Glomerular visceral epithelial cell (primary cell): ENCODE results near the gene MAGEB1.

Experiments used
- DNase-seq: peaks from one replicate; pipeline ENCODE4 v3.0.0-alpha.2; 2016; ENCODE audit errors: extremely low spot score

Gene MAGEB1, protein sequence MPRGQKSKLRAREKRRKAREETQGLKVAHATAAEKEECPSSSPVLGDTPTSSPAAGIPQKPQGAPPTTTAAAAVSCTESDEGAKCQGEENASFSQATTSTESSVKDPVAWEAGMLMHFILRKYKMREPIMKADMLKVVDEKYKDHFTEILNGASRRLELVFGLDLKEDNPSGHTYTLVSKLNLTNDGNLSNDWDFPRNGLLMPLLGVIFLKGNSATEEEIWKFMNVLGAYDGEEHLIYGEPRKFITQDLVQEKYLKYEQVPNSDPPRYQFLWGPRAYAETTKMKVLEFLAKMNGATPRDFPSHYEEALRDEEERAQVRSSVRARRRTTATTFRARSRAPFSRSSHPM

GRCh38 chrX:30246769-30247489 is at the start of gene MAGEB1:
Gene MAGEB1 (plus strand): TSS chrX:30247146. CDS start chrX:30250494, 3,348 bp downstream.
- no peak for DNase-seq

DNA sequence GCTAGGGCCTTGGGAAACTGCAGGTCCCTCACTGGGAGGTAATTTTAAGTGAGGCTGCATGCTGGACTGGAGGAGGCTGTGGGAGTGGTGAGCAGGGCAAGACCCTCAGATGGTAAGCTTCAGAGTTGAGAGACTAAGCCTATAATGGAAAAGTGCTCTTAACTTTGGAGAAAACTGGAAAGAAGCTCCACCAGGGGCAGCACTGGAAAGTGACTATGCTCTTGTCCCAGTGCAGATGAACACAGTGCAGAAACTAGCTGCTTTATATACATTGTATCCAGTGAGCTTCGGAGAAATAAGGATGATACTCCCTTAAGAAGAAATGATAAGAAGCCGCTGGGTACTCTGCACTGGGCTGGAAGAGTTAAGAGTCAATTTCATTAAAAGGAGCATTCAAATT is 34.8 kb upstream of the MAGEB1 start:
- DNase-seq: no peak

DNA sequence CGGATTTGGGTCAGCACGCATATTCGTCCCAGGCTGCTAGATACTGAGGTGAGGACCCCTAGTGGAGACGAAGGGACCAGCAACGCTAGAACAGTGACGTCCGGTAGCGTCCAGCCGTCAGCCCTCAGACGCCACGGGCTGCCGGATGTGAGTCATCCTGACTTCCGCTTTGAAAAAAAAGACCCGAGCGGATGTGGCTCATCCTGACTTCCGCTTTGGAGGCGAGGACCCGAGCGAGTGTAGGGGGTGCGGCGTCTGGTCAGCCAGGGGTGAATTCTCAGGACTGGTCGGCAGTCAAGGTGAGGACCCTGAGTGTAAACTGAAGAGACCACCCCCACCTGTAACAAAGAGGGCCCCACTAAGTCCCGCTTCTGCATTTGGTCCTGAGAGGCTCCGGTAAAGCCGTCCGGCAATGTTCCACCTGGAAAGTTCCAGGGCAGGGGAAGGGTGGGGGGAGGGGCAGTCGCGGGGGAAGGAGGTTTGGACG is 31.5 kb upstream of the MAGEB1 start, which contains the start of gene MAGEB2:
Gene MAGEB2 (plus strand): TSS at position 207 of the 487 bp plus-strand sequence. CDS start 3,018 bp downstream, outside the sequence.
- DNase-seq: no peak

- DNase-seq: no peak
Measured at GRCh38 chrX:30217465-30217864, 29.5 kb upstream of the MAGEB1 start.

DNA sequence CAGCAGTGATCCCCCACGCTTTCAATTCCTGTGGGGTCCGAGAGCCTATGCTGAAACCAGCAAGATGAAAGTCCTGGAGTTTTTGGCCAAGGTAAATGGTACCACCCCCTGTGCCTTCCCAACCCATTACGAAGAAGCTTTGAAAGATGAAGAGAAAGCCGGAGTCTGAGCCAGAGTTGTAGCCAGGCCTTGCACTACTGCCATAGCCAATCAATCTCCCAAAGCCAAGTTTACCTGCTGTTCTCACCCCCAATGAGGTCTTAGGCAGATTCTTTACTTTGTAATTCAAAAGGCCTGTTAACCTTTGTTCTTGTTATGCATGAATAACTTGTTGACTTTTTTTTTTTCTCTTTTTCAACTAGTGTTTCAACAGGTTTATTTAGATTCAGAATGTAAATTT is 27.6 kb upstream of the MAGEB1 start:
- no peak for DNase-seq

GRCh38 chrX:30220661-30221060 is 26.3 kb upstream of the MAGEB1 start:
- DNase-seq: no peak

DNA sequence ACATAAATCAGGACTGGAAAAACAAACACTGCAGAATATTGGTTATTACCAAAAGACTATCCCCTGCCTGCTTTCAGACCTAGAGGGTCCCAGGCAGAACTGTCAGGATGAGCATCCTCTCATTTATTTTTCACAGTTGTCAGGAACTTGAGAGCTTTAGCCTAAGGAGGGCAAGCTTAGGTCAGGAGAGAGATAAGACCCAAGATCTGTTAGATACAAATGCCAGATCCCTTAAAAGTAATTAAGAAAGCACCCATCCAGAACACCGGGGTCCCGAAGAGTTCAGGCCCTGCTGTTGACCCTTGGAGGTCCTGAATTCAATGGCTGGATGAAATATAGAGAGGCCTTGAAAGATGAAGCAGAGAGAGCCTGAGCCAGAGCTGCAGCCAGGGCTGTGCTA is 22.4 kb upstream of the MAGEB1 start:
- no peak for DNase-seq

DNA sequence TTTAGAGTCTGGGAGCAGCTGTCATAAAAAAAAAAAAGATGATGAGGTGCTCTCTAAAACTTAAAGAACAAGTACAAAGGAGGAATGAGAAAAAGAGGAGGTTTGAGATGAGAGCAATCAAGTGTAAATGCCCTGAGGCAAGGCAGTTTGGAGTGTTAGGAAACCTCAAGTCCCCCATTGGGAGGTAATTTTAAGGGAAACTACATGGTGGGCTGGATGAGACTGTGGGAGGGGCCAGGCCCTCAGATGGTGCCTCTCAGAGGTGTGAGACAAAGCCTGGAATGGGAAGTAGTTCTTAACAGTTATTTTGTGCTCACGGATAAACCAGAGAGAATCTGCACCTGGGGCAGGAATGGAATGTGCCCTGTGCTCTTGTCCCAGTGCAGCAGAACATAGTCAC is 18.4 kb upstream of the MAGEB1 start:
- no peak for DNase-seq

DNA sequence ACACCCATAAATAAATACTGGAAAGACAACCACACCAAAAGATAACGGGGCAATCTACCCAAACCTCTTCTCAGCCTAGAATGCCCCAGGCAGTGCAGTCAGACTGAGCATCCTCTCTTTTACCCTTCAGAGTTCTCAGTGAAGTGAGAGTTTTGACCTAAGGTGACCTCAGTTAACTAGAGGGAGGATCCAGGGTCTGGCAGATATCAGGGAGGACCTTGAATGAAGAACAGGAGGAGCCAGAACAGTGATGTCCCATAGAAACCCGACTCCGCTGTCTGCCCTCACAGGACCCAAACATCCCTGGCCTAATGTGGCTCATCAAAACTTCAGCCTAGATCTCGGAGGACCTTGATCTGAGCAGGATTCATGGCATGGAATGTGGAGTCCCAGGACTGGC is 16.6 kb upstream of the MAGEB1 start, which contains the start of gene MAGEB3:
Gene MAGEB3 (plus strand): TSS at position 263 of the 400 bp plus-strand sequence. CDS start 5,268 bp downstream, outside the sequence.
- no peak for DNase-seq

DNA sequence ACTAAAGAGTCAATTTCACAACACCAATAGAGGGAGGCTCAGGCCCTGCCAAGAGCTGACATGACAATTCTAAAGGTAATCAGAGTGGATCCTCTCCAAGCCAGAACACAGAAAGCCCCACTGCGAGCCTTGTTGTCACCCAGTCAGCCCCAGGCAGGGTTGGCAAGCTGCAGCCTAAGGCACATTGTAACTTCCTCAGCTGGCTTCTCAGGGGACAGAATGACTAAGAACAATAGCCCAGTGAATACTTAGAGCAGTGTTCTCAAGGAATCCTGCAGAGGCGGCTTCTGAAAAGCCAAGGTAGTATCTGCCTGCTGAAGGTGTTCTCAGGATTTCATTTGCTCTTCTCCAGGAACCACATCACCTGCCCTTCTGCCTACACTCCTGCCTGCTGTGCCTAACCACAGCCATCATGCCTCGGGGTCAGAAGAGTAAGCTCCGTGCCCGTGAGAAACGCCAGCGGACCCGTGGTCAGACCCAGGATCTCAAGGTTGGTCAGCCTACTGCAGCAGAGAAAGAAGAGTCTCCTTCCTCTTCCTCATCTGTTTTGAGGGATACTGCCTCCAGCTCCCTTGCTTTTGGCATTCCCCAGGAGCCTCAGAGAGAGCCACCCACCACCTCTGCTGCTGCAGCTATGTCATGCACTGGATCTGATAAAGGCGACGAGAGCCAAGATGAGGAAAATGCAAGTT is 5.1 kb upstream of the MAGEB1 start, which contains the start of gene MAGEB4:
Gene MAGEB4 (plus strand): TSS at position 277 of the 692 bp plus-strand sequence. CDS start 136 bp downstream, at position 413.
- DNase-seq: no peak

- DNase-seq: no peak
Measured at GRCh38 chrX:30248854-30249253, 1.9 kb downstream of the MAGEB1 start.

DNA sequence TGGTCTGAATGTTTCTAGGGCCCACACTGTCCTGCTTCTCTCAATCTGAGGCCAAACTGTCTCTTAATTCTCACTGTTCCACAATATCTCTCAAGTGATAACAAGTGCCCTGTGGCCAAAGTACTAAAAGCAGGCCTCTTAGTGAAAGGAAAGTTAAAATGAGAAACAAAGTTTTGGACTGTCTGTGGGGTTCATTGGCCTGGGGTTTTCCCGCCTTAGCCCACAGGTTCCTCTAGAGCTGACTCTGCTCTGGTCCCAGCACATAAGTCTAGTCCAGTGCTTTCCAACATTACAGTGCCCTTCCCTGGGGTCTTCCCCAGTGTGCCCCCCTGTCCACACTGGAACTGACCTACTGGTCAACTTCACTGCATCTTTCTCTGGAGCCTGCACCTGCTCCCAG is 6.3 kb downstream of the MAGEB1 start:
- no peak for DNase-seq

- DNase-seq: no peak
Measured at GRCh38 chrX:30259927-30260326, 13.0 kb downstream of the MAGEB1 start.

DNA sequence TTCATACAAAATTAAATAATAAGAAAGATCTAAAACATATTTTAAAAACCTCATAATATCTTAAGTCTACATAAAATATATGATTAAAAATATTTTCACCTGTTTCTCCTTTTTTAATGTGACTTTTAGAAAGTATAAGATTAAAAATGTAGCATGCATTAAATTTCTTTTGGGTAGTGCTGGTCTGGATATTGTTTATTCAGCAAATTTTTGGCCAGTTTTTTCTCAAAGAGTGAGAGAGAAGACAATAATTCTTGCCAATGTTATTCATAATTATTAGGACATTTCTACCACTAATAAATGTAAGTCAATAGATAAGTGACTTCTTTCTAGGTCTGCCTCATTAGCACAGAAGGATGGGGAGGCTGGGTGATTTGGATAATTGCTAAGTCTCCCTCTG is 14.1 kb downstream of the MAGEB1 start:
- no peak for DNase-seq

DNA sequence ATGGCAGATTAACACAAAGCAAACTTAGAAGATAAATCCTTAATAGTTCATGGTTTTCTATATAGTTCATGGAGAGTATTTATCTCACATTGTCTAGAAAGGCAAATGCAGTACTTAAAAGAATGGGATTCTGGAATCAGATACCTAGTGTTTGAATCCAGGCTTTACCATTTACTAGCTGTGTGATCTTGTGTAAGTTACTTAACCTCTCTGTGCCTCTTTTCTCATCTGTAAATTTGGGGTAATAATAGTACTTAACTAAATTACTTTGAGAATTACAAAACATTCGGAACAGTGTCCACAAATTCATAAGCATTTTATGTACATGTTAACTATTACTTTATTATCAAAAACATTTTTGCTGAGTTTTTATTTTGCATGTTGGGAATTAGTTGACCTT is 15.8 kb downstream of the MAGEB1 start:
- no peak for DNase-seq

DNA sequence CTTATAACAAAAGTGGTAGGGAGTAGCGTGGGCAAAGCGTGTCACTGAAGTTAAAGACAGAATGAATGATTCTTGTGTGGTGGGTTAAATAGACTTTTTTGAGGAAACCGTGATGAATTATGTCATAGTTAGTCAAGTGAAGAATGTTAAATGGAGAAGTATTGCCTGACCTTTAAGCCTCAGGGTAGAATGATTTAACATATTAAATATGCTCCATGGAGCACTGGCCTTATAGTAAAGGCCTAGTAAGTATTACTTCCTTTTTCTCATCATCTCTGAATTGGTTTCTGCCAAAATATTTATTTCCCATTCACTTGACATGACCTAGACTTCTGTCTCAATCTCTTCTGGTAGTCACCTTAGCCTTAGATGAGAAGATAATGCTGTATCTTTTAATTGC is 23.7 kb downstream of the MAGEB1 start:
- peak; percentile 6 for DNase-seq

GRCh38 chrX:30275498-30275897 is 28.6 kb downstream of the MAGEB1 start:
- DNase-seq: peak; percentile 41

- peak; percentile 19 for DNase-seq
Measured at GRCh38 chrX:30278365-30278764, 31.4 kb downstream of the MAGEB1 start.

DNA sequence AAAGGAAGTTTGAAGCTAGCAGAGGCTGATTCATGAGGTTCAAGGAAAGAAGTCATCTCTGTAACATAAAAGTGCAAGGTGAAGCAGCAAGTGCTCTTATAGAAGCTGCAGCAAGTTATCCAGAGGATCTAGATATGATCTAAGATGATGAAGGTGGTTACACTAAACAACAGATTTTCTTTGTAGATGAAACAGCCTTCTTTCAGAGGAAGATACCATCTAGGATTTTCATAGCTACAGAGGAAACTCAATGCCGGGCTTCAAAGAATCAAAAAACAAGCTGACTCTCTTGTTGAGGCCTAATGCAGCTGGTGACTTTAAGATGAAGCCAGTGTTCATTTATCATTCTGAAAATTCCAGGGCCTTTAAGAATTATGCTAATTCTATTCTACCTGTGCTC is 33.5 kb downstream of the MAGEB1 start:
- DNase-seq: no peak

- no peak for DNase-seq
Measured at GRCh38 chrX:30282527-30282926, 35.6 kb downstream of the MAGEB1 start.

DNA sequence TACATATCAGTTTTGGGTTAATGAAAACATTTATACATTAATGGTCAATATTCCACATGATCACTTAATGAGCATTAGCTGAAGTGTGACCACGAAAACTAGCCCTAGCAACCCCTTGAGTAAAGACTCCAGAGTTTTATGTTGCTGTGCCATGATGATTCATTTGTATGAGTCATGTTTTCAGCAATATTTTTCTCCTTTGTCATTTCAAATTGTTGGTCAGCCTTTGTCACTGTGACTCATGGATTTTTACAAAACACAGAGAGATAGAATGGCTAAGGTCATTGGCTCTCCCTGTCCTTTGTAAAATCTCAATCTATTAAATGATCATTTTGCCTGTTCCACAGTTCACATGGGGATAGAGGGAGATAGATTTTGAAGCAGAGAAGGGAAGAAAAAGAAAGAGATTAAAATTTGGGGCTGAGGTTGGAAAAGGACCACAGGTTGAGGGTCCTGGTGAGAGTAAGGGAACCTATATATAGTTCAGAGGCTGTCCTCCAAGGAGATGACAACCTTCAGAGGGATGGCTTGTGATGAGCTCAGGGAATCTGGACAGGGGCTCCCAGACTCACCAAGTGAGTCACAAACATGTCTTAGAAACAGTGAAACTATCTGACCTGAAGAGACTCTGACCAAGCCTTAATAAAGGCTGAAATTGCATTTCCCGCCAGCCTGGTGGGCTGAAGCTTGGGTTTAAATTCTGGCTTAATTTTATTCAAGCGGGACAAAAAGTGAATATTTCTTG is 36.7 kb downstream of the MAGEB1 start:
- peak; percentile 78 for DNase-seq
